GM12878 (cell line): ENCODE measurements around the gene ZNF595. TPM values are rescaled to one million over a fixed set of nuclear protein-coding genes. Genes with fewer than 3 reads are reported as not detected.
"Not testable (repeated sequence)": the region's sequence is repeated elsewhere in the genome, so short reads cannot be mapped to it uniquely, and the experiment has no call there.

Experiments
- ATAC-seq: fragments of 200-7000 bp; cut with Tn5 transposase; 3 replicates; pipeline ENCODE4 v1.9.1; 2020; ENCODE audit warnings: mild to moderate bottlenecking, moderate library complexity
- BruUV-seq: library from RNA; stranded (reverse); fragments of 400-500 nt; replicated peaks from 2 replicates; lab custom pipeline; 2021; lab: Mats Ljungman, UMichigan
- CTCF ChIA-PET: fragments of 300-600 bp; sonication (Branson Sonifier 250); formaldehyde crosslinking; extraction: SDS; loops from one replicate; lab custom pipeline; 2021; ENCODE audit warnings: inconsistent platforms; lab: Yijun Ruan, JAX
- POLR2A ChIA-PET: fragments of 350-600 bp; formaldehyde crosslinking; extraction: SDS; loops from one replicate; lab custom pipeline; 2021; ENCODE audit warnings: inconsistent platforms; lab: Charles Lee
- RAD21 ChIA-PET: fragments of 300-600 bp; sonication (Branson Sonifier 250); formaldehyde crosslinking; loops from one replicate; lab custom pipeline; 2023; ENCODE audit warnings: antibody characterized with exemption; ENCODE audit not compliant: unreplicated experiment; lab: Charles Lee
- SMC1A ChIA-PET: fragments of 300-600 bp; sonication (Branson Sonifier 250); formaldehyde crosslinking; loops from one replicate; lab custom pipeline; 2023; ENCODE audit not compliant: unreplicated experiment, uncharacterized antibody; lab: Charles Lee
- DNase-seq: peaks from one replicate; pipeline ENCODE4 v3.0.0-alpha.2; 2011; ENCODE audit warnings: low read depth, low spot score
- FAIRE-seq: peaks from 3 replicates; lab custom pipeline; 2011; peaks lifted over from hg19 to GRCh38; lab: Jason Lieb, UNC
- H2AFZ ChIP-seq: 2 replicates; pipeline ENCODE4 v1.6.0; 2011; ENCODE audit warnings: low read depth, low read length, control low read depth; ENCODE audit not compliant: control insufficient read depth
- H3K27ac ChIP-seq: 2 replicates; pipeline ENCODE4 v1.5.1; 2011; ENCODE audit warnings: control low read depth; ENCODE audit not compliant: control insufficient read depth, insufficient read depth
- H3K27me3 ChIP-seq, 2 experiments: replicated peaks in 1 of 2; 2 replicates each; pipeline versions ENCODE4 v1.6.0 to v1.6.1; 2011; ENCODE audit warnings: low read length in 1 of 2; ENCODE audit not compliant: control insufficient read depth in 2 of 2, insufficient read depth in 2 of 2
- H3K36me3 ChIP-seq, 2 experiments: 2 replicates each; pipeline ENCODE4 v1.5.1; 2011; ENCODE audit warnings: low read length in 1 of 2; ENCODE audit not compliant: control insufficient read depth in 2 of 2, insufficient read depth in 2 of 2
- H3K4me1 ChIP-seq: 2 replicates; pipeline ENCODE4 v1.6.1; 2011; ENCODE audit warnings: mild to moderate bottlenecking, low read length, moderate library complexity, mixed read lengths; ENCODE audit not compliant: control insufficient read depth, insufficient read depth
- H3K4me2 ChIP-seq: 2 replicates; pipeline ENCODE4 v1.6.0; 2011; ENCODE audit warnings: control low read depth; ENCODE audit not compliant: control insufficient read depth, insufficient read depth
- H3K4me3 ChIP-seq: fragments of 200-600 bp; sonication (generic); 2 replicates; pipeline ENCODE4 v1.5.1; 2016
- H3K79me2 ChIP-seq: 2 replicates; pipeline ENCODE4 v1.6.0; 2011; ENCODE audit warnings: low read length; ENCODE audit not compliant: control insufficient read depth, insufficient read depth
- H3K9ac ChIP-seq: 2 replicates; pipeline ENCODE4 v1.8.0; 2011; ENCODE audit warnings: low read length, control low read depth, mixed read lengths; ENCODE audit not compliant: control insufficient read depth, insufficient read depth
- H3K9me3 ChIP-seq: replicated peaks from 3 replicates; pipeline ENCODE4 v1.5.1; 2011; ENCODE audit warnings: mild to moderate bottlenecking, low read length; ENCODE audit not compliant: control insufficient read depth, insufficient read depth
- H4K20me1 ChIP-seq: 2 replicates; pipeline ENCODE4 v1.6.0; 2011; ENCODE audit not compliant: control insufficient read depth, insufficient read depth
- JUNB ChIP-seq: IDR thresholded peaks from 2 replicates; pipeline ENCODE4 v1.6.1; 2016; ENCODE audit warnings: antibody characterized with exemption, mild to moderate bottlenecking
- NR2C1 ChIP-seq: fragments of 450-650 bp; IDR thresholded peaks from 2 replicates; pipeline ENCODE4 v1.6.1; 2017; ENCODE audit warnings: antibody characterized with exemption, mild to moderate bottlenecking, moderate library complexity
- NR2F1 ChIP-seq: fragments of 450-650 bp; conservative IDR thresholded peaks from 2 replicates; pipeline ENCODE4 v1.6.1; 2017; ENCODE audit warnings: mild to moderate bottlenecking
- RAD51 ChIP-seq: fragments of 450-650 bp; IDR thresholded peaks from 2 replicates; pipeline ENCODE4 v1.6.1; 2016; ENCODE audit warnings: moderate library complexity, mild to moderate bottlenecking, inconsistent platforms
- SMARCA5 ChIP-seq: fragments of 450-650 bp; IDR thresholded peaks from 2 replicates; pipeline ENCODE4 v1.6.1; 2017; ENCODE audit warnings: mild to moderate bottlenecking
- SP1 ChIP-seq: IDR thresholded peaks from one replicate; pipeline ENCODE4 v1.6.1; 2011; ENCODE audit warnings: low read depth, low read length
- SPI1 ChIP-seq: IDR thresholded peaks from 2 replicates; pipeline ENCODE4 v1.6.1; 2011; ENCODE audit warnings: low read depth, mild to moderate bottlenecking, low read length, moderate library complexity, borderline replicate concordance; ENCODE audit not compliant: insufficient read depth
- STAT1 ChIP-seq: fragments of 450-650 bp; conservative IDR thresholded peaks from 2 replicates; pipeline ENCODE4 v1.6.1; 2014; ENCODE audit warnings: antibody characterized with exemption, mild to moderate bottlenecking
- TCF3 ChIP-seq: IDR thresholded peaks from 2 replicates; pipeline ENCODE4 v1.6.1; 2012; ENCODE audit warnings: low read depth, mild to moderate bottlenecking, low read length, borderline replicate concordance; ENCODE audit not compliant: insufficient read depth
- ZNF217 ChIP-seq: fragments of 450-650 bp; IDR thresholded peaks from 2 replicates; pipeline ENCODE4 v1.6.1; 2017; ENCODE audit warnings: antibody characterized with exemption, mild to moderate bottlenecking
- WGBS: methylation state at CpG from one replicate; pipeline ENCODE4 v1.1.6; 2016; ENCODE audit warnings: low lambda C conversion rate; ENCODE audit not compliant: insufficient replicate concordance, insufficient coverage; ENCODE audit errors: missing lambda C conversion rate; 5-methylcytosine and 5-hydroxymethylcytosine counted together
- in situ Hi-C: fragments of 300-500 bp; cut with MboI; formaldehyde crosslinking; loops from 9 replicates; pipeline ENCODE4 v1.14.3; 2018; ENCODE audit warnings: mixed read lengths
- intact Hi-C: fragments of 100-400 bp; cut with micrococcal nuclease; formaldehyde crosslinking; loops from one replicate; pipeline ENCODE4 v1.14.2; 2022; ENCODE audit not compliant: unreplicated experiment
- polyA plus RNA-seq, 11 experiments: library from polyadenylated mRNA; depleted of rRNA in 4 of 11; unstranded in 6 of 11; stranded (reverse) in 5 of 11; fragments of >200 nt; fragmentation: Nextera tagmentation in 4 of 11; fragmentation: Illumina TruSeq in 1 of 11; extraction: Ambion mirVana in 4 of 11; extraction: Trizol in 1 of 11; gene quantifications; 1 replicate in 1 of 11; 2 replicates in 10 of 11; pipeline versions ENCODE4 v1.2.1 to v1.2.3, GENCODE V29; 2011 to 2016; ENCODE audit warnings: inconsistent platforms in 2 of 11, missing spikeins in 2 of 11, low read depth in 1 of 11
- total RNA-seq, 4 experiments: library from RNA; depleted of rRNA in 3 of 4; stranded (reverse); fragments of >200 nt in 3 of 4; fragmentation: Illumina TruSeq in 1 of 4; extraction: Trizol in 1 of 4; gene quantifications; 2 replicates each; pipeline versions ENCODE4 v1.2.1 to v1.2.3, GENCODE V29; 2013 to 2021
- TF ChIP-seq, protein P1 (sequence below): fragments of 450-650 bp; IDR thresholded peaks from 2 replicates; pipeline ENCODE4 v1.6.1; 2017; ENCODE audit warnings: mild to moderate bottlenecking, moderate library complexity

The ZNF595 gene
- total and polyA plus RNA-seq, 10 of the 15 experiments (the other 5 are each of a cell fraction or from before 2014, with no cell fraction given) = 0.14 to 0.21 (median 0.18) TPM; not detected in 7

- H3K27ac ChIP-seq = peak overlapping the region; percentile 96
- FAIRE-seq, H4K20me1 ChIP-seq, DNase-seq, H3K36me3 ChIP-seq, ATAC-seq, intact Hi-C loops, BruUV-seq, H3K27me3 ChIP-seq, in situ Hi-C loops, H3K4me1 ChIP-seq: not testable (repeated sequence)
- H3K4me3 ChIP-seq = peak overlapping the region; percentile 52
- ChIA-PET CTCF (interaction anchor here (0.6 to 1.5 kb wide), 3 partner anchors 11 to 986 kb away, joined by 4 to 6 read pairs (median 5); no protein-coding TSS in a partner anchor), SMC1A (interaction anchor here (0.9 to 1.5 kb wide), 2 partner anchors 13 to 119 kb away, joined by 3 to 4 read pairs; no protein-coding TSS in a partner anchor), RAD21 (interaction anchor here (1.0 kb wide), 1 partner anchor 18 kb away, joined by 3 read pairs; no protein-coding TSS in a partner anchor), POLR2A (interaction anchor here (1.3 kb wide), 1 partner anchor 12 kb away, joined by 7 read pairs; no protein-coding TSS in a partner anchor)
- 21% methylated on average over 10 of the region's 10 CpGs for WGBS
- H3K79me2 ChIP-seq = peaks cover 25% of the 10 kb centered on the region
- peak overlapping the region; percentile 45 for H3K4me2 ChIP-seq
- peaks cover 27% of the 10 kb centered on the region for H3K9me3 ChIP-seq
- TF ChIP-seq ZNF217 = peak; percentile 53; the same call in 1 of the 2 replicates
- TF ChIP-seq SMARCA5 = 0 out of 2 replicates have a peak, but pooled peaks have one; percentile 31
- TF ChIP-seq NR2F1 = 0 out of 2 replicates have a peak, but pooled peaks have one; percentile 15
- TF ChIP-seq STAT1 = 0 out of 2 replicates have a peak, but pooled peaks have one; percentile 23
- H2AFZ ChIP-seq = peak overlapping the region; percentile 95
- peak overlapping the region; percentile 80 for H3K9ac ChIP-seq
These were observed 70.8 kb downstream of the ZNF595 start for GRCh38 chr4:123922-124274.

DNA sequence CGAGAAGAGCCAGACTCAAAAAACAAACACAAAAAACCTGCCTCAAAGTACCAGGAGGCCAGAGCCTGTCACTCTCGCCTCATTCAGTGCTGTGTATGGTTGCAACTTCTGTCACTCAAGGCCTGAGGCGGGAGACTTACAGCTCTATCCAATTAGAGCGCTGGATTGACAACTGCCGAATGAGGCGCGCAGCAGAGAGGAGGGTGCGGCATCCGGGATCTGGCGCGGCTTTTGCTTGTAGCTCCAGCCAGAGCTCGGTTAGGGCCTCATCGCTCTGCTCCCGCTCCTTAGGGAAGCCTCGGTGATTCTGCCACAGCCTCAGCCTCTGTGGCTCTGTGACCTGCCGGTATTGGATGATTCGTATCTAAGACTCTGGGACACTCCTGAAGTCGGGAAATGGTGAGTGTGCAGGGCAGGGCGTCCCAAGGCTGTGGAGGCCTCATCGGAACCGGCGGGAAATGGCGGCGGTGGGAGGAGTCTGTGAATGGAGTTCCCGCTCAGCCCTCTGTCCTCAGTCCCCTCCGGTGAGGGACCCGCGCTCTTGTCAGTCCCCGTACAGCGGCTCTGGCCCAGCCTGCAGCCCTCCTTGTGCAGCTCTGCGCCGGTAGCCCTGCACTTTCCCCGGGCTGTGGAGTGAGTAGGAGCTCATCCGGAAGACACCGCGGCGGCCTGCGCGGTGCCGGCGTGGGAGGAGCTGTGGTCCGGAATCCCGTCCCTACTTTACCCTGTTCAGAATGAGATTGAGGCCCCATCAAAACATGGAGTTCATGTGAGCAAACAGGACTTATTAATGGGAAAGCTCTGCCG lies 71.4 kb downstream of the ZNF595 start, which contains the start of gene ZNF718:
TSS of gene ZNF718 (plus strand) at position 227 of the 807 bp plus-strand sequence. CDS start at position 397, 170 bp downstream.
- BruUV-seq = no TSS peak
- POLR2A ChIA-PET = interaction anchor here (0.6 to 2.2 kb wide), 3 partner anchors 12 to 15 kb away, joined by 3 to 7 read pairs (median 5); no protein-coding TSS in a partner anchor
- SMC1A ChIA-PET = interaction anchor here (0.9 to 1.5 kb wide), 3 partner anchors 12 to 118 kb away, joined by 3 to 4 read pairs (median 3); no protein-coding TSS in a partner anchor
- Histone ChIP-seq H3K4me2 (peak within 1 kb of the TSS; percentile 64), H3K4me1 (peaks cover 5% of the 10 kb centered on the region; the same call in 1 of the 2 replicates), H3K27ac (peak within 1 kb of the TSS; percentile 96), H2AFZ (peak within 1 kb of the TSS; percentile 95), H3K4me3 (peak within 1 kb of the TSS; percentile 87), H4K20me1 (no peaks in the 10 kb centered on the region), H3K79me2 (peaks cover 25% of the 10 kb centered on the region), H3K9ac (peak within 1 kb of the TSS; percentile 80), H3K36me3 (no peaks in the 10 kb centered on the region; a peak in 1 of 4 replicates), H3K27me3 (no peaks in the 10 kb centered on the region), H3K9me3 (peaks cover 27% of the 10 kb centered on the region)
- CTCF ChIA-PET = interaction anchor here (0.6 to 1.5 kb wide), 3 partner anchors 11 to 986 kb away, joined by 4 to 6 read pairs (median 5); no protein-coding TSS in a partner anchor
- DNase-seq (peak; percentile 95), ATAC-seq (peak; percentile 98), FAIRE-seq (peak; percentile 66)
- in situ Hi-C loops (no loop called here), intact Hi-C loops (no loop called here)
- WGBS = under 1% methylated on average over 43 of the region's 44 CpGs
- RAD21 ChIA-PET = interaction anchor here (1.0 to 1.2 kb wide), 2 partner anchors 12 to 17 kb away, joined by 3 read pairs; no protein-coding TSS in a partner anchor
- TF ChIP-seq SP1 = peak; percentile 97
- no peak for TF ChIP-seq SPI1
- TF ChIP-seq, protein P1, sequence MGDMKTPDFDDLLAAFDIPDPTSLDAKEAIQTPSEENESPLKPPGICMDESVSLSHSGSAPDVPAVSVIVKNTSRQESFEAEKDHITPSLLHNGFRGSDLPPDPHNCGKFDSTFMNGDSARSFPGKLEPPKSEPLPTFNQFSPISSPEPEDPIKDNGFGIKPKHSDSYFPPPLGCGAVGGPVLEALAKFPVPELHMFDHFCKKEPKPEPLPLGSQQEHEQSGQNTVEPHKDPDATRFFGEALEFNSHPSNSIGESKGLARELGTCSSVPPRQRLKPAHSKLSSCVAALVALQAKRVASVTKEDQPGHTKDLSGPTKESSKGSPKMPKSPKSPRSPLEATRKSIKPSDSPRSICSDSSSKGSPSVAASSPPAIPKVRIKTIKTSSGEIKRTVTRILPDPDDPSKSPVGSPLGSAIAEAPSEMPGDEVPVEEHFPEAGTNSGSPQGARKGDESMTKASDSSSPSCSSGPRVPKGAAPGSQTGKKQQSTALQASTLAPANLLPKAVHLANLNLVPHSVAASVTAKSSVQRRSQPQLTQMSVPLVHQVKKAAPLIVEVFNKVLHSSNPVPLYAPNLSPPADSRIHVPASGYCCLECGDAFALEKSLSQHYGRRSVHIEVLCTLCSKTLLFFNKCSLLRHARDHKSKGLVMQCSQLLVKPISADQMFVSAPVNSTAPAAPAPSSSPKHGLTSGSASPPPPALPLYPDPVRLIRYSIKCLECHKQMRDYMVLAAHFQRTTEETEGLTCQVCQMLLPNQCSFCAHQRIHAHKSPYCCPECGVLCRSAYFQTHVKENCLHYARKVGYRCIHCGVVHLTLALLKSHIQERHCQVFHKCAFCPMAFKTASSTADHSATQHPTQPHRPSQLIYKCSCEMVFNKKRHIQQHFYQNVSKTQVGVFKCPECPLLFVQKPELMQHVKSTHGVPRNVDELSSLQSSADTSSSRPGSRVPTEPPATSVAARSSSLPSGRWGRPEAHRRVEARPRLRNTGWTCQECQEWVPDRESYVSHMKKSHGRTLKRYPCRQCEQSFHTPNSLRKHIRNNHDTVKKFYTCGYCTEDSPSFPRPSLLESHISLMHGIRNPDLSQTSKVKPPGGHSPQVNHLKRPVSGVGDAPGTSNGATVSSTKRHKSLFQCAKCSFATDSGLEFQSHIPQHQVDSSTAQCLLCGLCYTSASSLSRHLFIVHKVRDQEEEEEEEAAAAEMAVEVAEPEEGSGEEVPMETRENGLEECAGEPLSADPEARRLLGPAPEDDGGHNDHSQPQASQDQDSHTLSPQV = no peak
- TF ChIP-seq SMARCA5 = no peak; the same call in 1 of the 2 replicates
- TF ChIP-seq NR2C1 = no peak
- TF ChIP-seq RAD51 = no peak
- TF ChIP-seq TCF3 = no peak
- TF ChIP-seq JUNB = no peak
